Smooth muscle cell (in vitro differentiated cells): ENCODE measurements around the gene RGS4. TPM values are rescaled to one million over a fixed set of nuclear protein-coding genes. Genes with fewer than 3 reads are reported as not detected.

ENCODE experiments used
- DNase-seq: peaks from one replicate; lab custom pipeline; 2025; ENCODE audit not compliant: unreplicated experiment; lab: John Stamatoyannopoulos, UW
- H2AFZ ChIP-seq: fragments of 200-600 bp; sonication (generic); 2 replicates; pipeline ENCODE4 v1.6.0; 2016; ENCODE audit warnings: antibody characterized with exemption, low read depth, mild to moderate bottlenecking
- H3F3A ChIP-seq: fragments of 200-600 bp; sonication (generic); 2 replicates; pipeline ENCODE4 v1.6.0; 2017; ENCODE audit warnings: antibody characterized with exemption, low read depth
- H3K27ac ChIP-seq: fragments of 200-600 bp; sonication (generic); 2 replicates; pipeline ENCODE4 v1.5.1; 2016; ENCODE audit warnings: low read depth, mild to moderate bottlenecking
- H3K27me3 ChIP-seq: fragments of 200-600 bp; sonication (generic); 2 replicates; pipeline ENCODE4 v1.6.1; 2016; ENCODE audit warnings: low read depth, mild to moderate bottlenecking
- H3K36me3 ChIP-seq: fragments of 200-600 bp; sonication (generic); 2 replicates; pipeline ENCODE4 v1.5.1; 2016; ENCODE audit warnings: low read depth
- H3K4me1 ChIP-seq: fragments of 200-600 bp; sonication (generic); 2 replicates; pipeline ENCODE4 v1.5.1; 2016; ENCODE audit warnings: low read depth
- H3K4me2 ChIP-seq: fragments of 200-600 bp; sonication (generic); 2 replicates; pipeline ENCODE4 v1.6.0; 2016; ENCODE audit warnings: mild to moderate bottlenecking
- H3K4me3 ChIP-seq: fragments of 200-600 bp; sonication (generic); 2 replicates; pipeline ENCODE4 v1.5.1; 2016; ENCODE audit warnings: mild to moderate bottlenecking
- H3K79me2 ChIP-seq: fragments of 200-600 bp; sonication (generic); 2 replicates; pipeline ENCODE4 v1.6.0; 2016; ENCODE audit warnings: low read depth, mild to moderate bottlenecking
- H3K9ac ChIP-seq: fragments of 200-600 bp; sonication (generic); 2 replicates; pipeline ENCODE4 v1.6.0; 2016; ENCODE audit warnings: low read depth
- H3K9me3 ChIP-seq: fragments of 200-600 bp; sonication (generic); replicated peaks from 2 replicates; pipeline ENCODE4 v1.5.1; 2016; ENCODE audit warnings: low read depth
- H4K20me1 ChIP-seq: fragments of 200-600 bp; sonication (generic); 2 replicates; pipeline ENCODE4 v1.6.0; 2016; ENCODE audit warnings: low read depth
- CTCF ChIP-seq: fragments of 200-600 bp; sonication (generic); IDR thresholded peaks from 2 replicates; pipeline ENCODE4 v1.5.1; 2017; ENCODE audit warnings: borderline replicate concordance, mild to moderate bottlenecking, antibody characterized with exemption; ENCODE audit not compliant: insufficient read depth, poor library complexity, severe bottlenecking
- WGBS: methylation state at CpG from one replicate; pipeline ENCODE4 v1.1.7; 2016; ENCODE audit warnings: low lambda C conversion rate; 5-methylcytosine and 5-hydroxymethylcytosine counted together
- polyA plus RNA-seq: library from polyadenylated mRNA; unstranded; fragments of >200 nt; fragmentation: Nextera tagmentation; extraction: Ambion mirVana; gene quantifications from 2 replicates; pipeline ENCODE4 v1.2.1, GENCODE V29; 2016
- total RNA-seq: library from RNA; depleted of rRNA; stranded (reverse); fragments of >200 nt; gene quantifications from 2 replicates; pipeline ENCODE4 v1.2.3, GENCODE V29; 2014

RGS4 gene
- total and polyA plus RNA-seq, 2 experiments from 2014 or later: 6.2 to 50.6 TPM

GRCh38 chr1:163106364-163106987 is 37.3 kb downstream of the RGS4 start:
- no peaks in the 10 kb centered on the region for H3K9me3 ChIP-seq
- no peak overlapping the region for H3K9ac ChIP-seq
- no peak overlapping the region for H3K27ac ChIP-seq
- no peaks in the 10 kb centered on the region for H3K27me3 ChIP-seq
- H3K4me3 ChIP-seq: no peak overlapping the region
- no peak overlapping the region for H3K4me2 ChIP-seq
- 73% methylated on average over 2 of the region's 2 CpGs for WGBS
- H3K4me1 ChIP-seq: no peaks in the 10 kb centered on the region
- H3K36me3 ChIP-seq: no peaks in the 10 kb centered on the region
- no peak overlapping the region for H2AFZ ChIP-seq
- no peak for DNase-seq
- no peaks in the 10 kb centered on the region for H4K20me1 ChIP-seq
- no peak for TF ChIP-seq CTCF
- H3K79me2 ChIP-seq: no peaks in the 10 kb centered on the region
- H3F3A ChIP-seq: no peaks in the 10 kb centered on the region

GRCh38 chr1:163107655-163108054 is 38.5 kb downstream of the RGS4 start:
- Histone ChIP-seq H3F3A (no peaks in the 10 kb centered on the region), H3K4me2 (no peak overlapping the region), H2AFZ (no peak overlapping the region), H3K27ac (no peak overlapping the region), H3K4me1 (no peaks in the 10 kb centered on the region), H4K20me1 (no peaks in the 10 kb centered on the region), H3K9ac (no peak overlapping the region), H3K9me3 (no peaks in the 10 kb centered on the region), H3K27me3 (no peaks in the 10 kb centered on the region), H3K79me2 (no peaks in the 10 kb centered on the region), H3K4me3 (no peak overlapping the region), H3K36me3 (no peaks in the 10 kb centered on the region)
- no peak for TF ChIP-seq CTCF
- DNase-seq: no peak
- WGBS: 96% methylated on average over 5 of the region's 5 CpGs

GRCh38 chr1:163115887-163116286 is 46.7 kb downstream of the RGS4 start:
- H3K27ac ChIP-seq: no peak overlapping the region
- H3K79me2 ChIP-seq: no peaks in the 10 kb centered on the region
- H3K9me3 ChIP-seq: no peaks in the 10 kb centered on the region
- no peak overlapping the region for H3K9ac ChIP-seq
- no peak overlapping the region for H2AFZ ChIP-seq
- H3K4me1 ChIP-seq: no peaks in the 10 kb centered on the region
- DNase-seq: no peak
- H3K36me3 ChIP-seq: no peaks in the 10 kb centered on the region
- no peaks in the 10 kb centered on the region for H3K27me3 ChIP-seq
- no peaks in the 10 kb centered on the region for H3F3A ChIP-seq
- no peak overlapping the region for H3K4me3 ChIP-seq
- TF ChIP-seq CTCF: no peak
- H4K20me1 ChIP-seq: no peaks in the 10 kb centered on the region
- H3K4me2 ChIP-seq: no peak overlapping the region
- 78% methylated on average over 1 of the region's 1 CpG for WGBS

GRCh38 chr1:163119707-163120106 is 50.5 kb downstream of the RGS4 start:
- H3K79me2 ChIP-seq: no peaks in the 10 kb centered on the region
- no peak for TF ChIP-seq CTCF
- H3K4me2 ChIP-seq: no peak overlapping the region
- H3K27me3 ChIP-seq: peaks cover under 1% of the 10 kb centered on the region
- no peaks in the 10 kb centered on the region for H3F3A ChIP-seq
- H3K9me3 ChIP-seq: no peaks in the 10 kb centered on the region
- no peak overlapping the region for H3K4me3 ChIP-seq
- H3K27ac ChIP-seq: no peak overlapping the region
- H3K4me1 ChIP-seq: no peaks in the 10 kb centered on the region
- DNase-seq: no peak
- H4K20me1 ChIP-seq: no peaks in the 10 kb centered on the region
- no peaks in the 10 kb centered on the region for H3K36me3 ChIP-seq
- no peak overlapping the region for H3K9ac ChIP-seq
- no peak overlapping the region for H2AFZ ChIP-seq
